ENCODE data around the gene LRPAP1.

LRPAP1 gene

DNA sequence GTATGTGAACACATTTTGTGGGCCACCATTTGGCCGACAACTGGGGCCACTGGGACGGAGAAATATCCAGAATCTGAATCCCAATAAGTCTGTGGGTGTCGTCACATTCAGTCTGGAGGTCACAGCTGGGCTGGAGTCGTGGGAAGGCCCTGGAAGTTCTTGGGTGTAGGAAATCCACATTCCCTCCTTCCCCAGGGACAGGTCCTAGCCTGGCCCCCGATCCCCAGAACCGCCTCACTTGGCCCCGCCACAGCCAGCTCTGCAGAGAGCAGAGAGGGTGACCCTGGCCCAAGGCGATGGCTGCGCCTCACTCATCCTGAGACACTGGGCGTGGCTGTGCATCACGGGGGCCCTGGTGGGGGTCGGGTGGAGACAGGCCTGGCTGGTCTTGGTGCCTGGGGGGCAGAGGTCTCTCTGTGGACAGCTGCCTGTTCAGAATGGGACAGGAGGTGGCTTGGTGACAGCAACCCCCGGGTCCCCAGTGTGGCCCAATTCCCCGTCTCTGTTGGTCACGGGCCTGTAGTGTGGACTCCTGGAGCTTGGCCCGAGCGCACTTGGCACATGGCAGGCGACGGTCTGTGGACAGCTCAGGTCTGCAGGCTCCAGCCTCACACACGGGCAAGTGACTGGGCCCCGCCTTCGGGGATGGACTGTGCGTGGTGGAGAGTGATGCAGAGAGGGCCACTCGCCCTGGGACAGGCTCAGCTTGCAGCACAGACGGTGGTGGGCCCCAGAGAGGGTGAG lies 52.7 kb downstream of the LRPAP1 start:
- no peak overlapping the region for H3K4me3 ChIP-seq (ENCODE audit: low read depth, low read length)
- TF ChIP-seq, protein P1, sequence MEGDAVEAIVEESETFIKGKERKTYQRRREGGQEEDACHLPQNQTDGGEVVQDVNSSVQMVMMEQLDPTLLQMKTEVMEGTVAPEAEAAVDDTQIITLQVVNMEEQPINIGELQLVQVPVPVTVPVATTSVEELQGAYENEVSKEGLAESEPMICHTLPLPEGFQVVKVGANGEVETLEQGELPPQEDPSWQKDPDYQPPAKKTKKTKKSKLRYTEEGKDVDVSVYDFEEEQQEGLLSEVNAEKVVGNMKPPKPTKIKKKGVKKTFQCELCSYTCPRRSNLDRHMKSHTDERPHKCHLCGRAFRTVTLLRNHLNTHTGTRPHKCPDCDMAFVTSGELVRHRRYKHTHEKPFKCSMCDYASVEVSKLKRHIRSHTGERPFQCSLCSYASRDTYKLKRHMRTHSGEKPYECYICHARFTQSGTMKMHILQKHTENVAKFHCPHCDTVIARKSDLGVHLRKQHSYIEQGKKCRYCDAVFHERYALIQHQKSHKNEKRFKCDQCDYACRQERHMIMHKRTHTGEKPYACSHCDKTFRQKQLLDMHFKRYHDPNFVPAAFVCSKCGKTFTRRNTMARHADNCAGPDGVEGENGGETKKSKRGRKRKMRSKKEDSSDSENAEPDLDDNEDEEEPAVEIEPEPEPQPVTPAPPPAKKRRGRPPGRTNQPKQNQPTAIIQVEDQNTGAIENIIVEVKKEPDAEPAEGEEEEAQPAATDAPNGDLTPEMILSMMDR (IDR thresholded peaks at IDR 0.05; ENCODE audit: borderline replicate concordance, insufficient read depth, low read depth, low read length), result no peak

DNA sequence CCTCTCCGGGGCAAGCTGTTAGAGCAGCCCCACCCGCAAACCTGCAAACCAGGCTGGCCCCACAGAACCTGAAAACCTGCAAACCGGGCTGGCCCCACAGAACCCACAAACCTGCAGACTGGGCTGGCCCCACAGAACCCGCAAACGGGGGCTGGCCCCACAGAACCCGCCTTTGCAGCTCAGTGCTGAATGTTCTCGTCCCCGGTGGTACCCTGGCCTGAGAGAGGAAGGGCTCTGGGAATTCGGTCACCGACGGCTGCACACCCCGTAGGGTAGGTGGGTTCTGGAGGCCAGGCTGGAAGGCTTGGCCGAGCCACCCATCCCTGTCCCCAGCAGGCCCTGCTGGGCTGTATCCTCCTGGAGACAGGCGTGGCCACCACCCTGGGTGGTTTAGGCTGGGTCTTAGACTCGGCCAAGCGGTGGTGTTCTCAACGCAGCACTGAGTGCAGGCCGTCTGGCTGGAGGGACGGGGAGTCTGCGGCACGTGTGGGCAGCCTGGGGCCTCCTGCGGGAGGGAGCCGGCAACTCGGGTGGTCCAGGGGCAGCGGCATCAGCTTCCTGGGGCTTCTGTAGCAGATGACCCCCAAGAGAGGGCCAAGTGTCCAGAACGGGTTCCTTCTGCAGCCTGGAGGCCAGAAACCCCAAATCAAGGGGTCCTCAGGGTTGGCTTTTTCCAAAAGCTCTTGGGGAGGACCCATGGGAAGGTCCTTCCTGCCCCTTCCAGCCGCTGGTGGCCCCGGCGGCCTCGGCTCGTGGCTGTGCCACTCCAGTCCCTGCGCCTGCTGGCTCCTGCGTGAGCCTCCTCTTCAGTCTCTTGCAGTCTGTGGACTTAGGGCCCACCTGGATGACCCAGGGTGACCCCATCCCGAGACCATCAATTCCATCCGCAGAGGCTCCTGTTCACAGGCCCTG lies 53.5 kb downstream of the LRPAP1 start:
- no peak overlapping the region for H3K4me3 ChIP-seq (ENCODE audit: low read depth, low read length)
- TF ChIP-seq, protein P1 (IDR thresholded peaks at IDR 0.05; ENCODE audit: borderline replicate concordance, insufficient read depth, low read depth, low read length), result no peak

DNA sequence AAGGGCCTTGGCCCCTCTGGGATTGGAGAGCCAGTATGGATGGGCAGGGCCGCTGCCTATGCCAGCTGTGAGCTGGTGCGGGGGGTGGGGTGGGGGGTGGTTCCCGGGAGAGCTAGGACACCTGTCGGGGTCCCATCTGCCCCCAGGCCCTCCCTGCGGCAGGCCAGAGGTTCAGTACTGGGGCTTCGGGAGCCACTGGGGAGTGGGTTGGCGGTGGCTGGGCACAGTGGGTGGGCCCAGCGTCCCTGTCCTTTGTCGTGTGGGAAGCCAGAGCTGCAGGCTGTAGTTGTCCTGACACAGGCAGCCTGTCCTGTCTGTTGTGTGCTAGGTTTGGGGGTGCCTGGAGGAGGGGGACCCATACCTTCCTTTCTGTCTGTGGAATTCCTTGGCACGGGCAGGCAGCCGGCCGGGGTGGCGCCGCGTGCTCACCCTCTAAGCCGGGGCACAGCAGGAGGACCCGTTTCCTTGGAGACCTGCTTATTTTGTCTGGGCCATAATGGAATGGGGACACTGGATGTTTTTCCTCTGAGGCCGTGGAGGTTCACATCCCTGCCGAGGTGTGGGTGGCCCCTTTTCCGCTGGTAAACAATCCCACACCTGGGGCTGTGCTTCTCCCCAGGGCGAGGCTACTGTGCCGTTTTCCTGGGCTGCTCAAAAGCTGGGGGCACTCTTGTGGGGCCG lies 54.3 kb downstream of the LRPAP1 start:
- no peak overlapping the region for H3K4me3 ChIP-seq (ENCODE audit: low read depth, low read length)
- TF ChIP-seq, protein P1 (IDR thresholded peaks at IDR 0.05; ENCODE audit: borderline replicate concordance, insufficient read depth, low read depth, low read length), result no peak

DNA sequence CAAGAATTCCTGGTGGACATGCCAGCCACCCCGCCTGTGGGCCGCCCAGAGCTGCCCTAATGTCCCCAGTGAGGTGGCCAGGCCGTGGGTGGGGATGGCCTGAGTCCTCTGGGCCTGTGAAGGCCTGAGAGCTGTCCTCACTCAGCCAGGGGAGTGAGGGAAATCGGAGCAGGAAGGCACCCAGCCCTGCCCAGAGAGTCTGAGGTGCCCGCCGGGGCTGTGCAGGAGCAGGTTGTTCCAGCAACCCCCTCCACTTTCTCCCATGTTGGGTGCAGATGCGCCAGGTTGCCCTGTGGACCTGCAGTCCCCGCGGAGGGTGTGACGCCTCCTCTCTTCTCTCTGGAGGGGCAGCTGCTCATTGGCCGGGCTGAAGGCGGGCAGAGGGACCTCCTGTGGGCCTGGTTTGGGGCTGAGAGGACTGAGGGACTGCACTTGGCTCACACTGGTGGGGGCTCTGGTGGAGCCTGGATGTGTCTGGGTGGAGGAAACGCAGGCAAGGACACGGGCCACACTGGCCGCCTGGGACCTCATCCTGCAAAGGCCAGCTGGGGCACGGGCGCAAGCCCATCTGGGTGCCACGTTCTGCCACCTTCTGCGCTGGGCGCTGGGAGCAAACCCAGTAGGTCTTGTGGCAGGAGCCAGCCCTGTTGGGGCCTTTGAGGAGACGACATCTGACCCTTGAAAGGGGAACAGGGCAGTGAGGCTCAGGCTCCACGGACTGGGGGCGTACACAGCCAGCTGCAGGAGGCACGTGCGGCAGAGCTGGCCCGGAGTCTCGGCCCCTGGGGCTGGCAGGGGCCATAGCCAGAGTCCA lies 55.1 kb downstream of the LRPAP1 start:
- H3K4me3 ChIP-seq (ENCODE audit: low read depth, low read length), result no peak overlapping the region
- TF ChIP-seq, protein P1 (IDR thresholded peaks at IDR 0.05; ENCODE audit: borderline replicate concordance, insufficient read depth, low read depth, low read length), result no peak

DNA sequence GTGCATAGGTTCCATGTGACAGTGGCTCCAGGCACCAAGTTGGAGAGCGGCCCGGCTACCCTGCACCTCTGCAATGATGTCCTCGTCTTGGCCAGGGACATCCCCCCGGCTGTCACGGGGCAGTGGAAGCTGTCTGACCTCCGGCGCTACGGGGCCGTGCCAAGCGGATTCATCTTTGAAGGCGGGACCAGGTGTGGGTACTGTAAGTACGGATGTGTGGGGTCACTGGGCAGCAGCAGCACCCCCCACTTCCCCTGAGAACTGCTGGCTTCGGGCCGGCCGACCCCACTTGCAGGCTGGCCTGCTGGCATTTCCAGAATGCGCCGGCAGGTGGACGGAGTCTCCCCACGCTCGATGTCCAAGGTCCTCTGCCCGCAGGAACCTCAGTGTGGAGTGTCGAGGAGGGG lies 55.9 kb downstream of the LRPAP1 start:
- TF ChIP-seq, protein P1 (IDR thresholded peaks at IDR 0.05; ENCODE audit: borderline replicate concordance, insufficient read depth, low read depth, low read length), result no peak
- H3K4me3 ChIP-seq (ENCODE audit: low read depth, low read length), result no peak overlapping the region

DNA sequence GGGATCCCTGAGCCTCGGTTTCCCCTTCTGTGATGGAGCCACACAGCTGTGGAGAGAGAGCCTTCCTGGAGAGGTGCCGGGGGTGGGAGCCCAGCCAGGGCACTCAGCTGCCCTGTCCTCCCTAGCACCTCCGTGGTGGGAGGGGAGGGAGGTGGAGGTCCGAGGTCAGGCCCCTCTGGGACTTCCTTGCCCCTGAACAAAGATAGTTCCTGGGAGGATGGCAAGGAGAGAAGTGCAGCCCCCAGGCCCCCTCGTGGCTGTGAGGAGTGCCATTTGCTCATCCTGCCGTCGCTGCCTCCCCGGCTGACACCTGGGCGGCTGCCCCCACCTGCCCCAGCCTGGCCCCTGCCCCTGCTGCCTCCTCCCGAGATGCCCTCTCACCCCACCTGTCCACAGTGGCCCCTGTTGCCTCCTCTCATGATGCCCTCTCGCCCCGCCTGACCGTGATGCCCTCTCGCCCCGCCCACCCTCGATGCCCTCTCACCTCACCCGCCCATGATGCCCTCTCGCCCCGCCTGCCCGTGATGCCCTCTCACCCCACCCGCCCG lies 56.4 kb downstream of the LRPAP1 start:
- TF ChIP-seq, protein P1 (IDR thresholded peaks at IDR 0.05; ENCODE audit: borderline replicate concordance, insufficient read depth, low read depth, low read length), result no peak
- no peak overlapping the region for H3K4me3 ChIP-seq (ENCODE audit: low read depth, low read length)
